ENCODE results near the gene REEP6. TPM values are rescaled to one million over a fixed set of nuclear protein-coding genes. Genes with fewer than 3 reads are reported as not detected.

Gene REEP6
- polyA plus RNA-seq, 4 donors, result 12.5 to 24.8 (median 18.2) TPM

GRCh38 chr19:1456121-1456900, 34.7 kb upstream of the REEP6 start:
- DNase-seq (ENCODE audit: low read depth in 4 of 4, low spot score in 2 of 4), result no peak

- DNase-seq (ENCODE audit: low read depth in 4 of 4, low spot score in 2 of 4), result no peak
Measured at GRCh38 chr19:1457031-1457739, 33.8 kb upstream of the REEP6 start.

GRCh38 chr19:1457892-1458291, 33.1 kb upstream of the REEP6 start:
- no peak for DNase-seq (ENCODE audit: low read depth in 4 of 4, low spot score in 2 of 4)

GRCh38 chr19:1459479-1459878, 31.5 kb upstream of the REEP6 start:
- DNase-seq (ENCODE audit: low read depth in 4 of 4, low spot score in 2 of 4), result no peak

- no peak for DNase-seq (ENCODE audit: low read depth in 4 of 4, low spot score in 2 of 4)
Measured at GRCh38 chr19:1460033-1460995, 30.7 kb upstream of the REEP6 start.

- no peak for DNase-seq (ENCODE audit: low read depth in 4 of 4, low spot score in 2 of 4)
Measured at GRCh38 chr19:1461862-1462261, 29.1 kb upstream of the REEP6 start.

- no peak for DNase-seq (ENCODE audit: low read depth in 4 of 4, low spot score in 2 of 4)
Measured at GRCh38 chr19:1465191-1466016, 25.6 kb upstream of the REEP6 start.

GRCh38 chr19:1466018-1466460, 24.9 kb upstream of the REEP6 start:
- no peak for DNase-seq (ENCODE audit: low read depth in 4 of 4, low spot score in 2 of 4)

- no peak for DNase-seq (ENCODE audit: low read depth in 4 of 4, low spot score in 2 of 4)
Measured at GRCh38 chr19:1466461-1467214, 24.3 kb upstream of the REEP6 start.

GRCh38 chr19:1467215-1467489, 23.8 kb upstream of the REEP6 start:
- DNase-seq (ENCODE audit: low read depth in 4 of 4, low spot score in 2 of 4), result no peak

- no peak for DNase-seq (ENCODE audit: low read depth in 4 of 4, low spot score in 2 of 4)
Measured at GRCh38 chr19:1467490-1468273, 23.3 kb upstream of the REEP6 start.

GRCh38 chr19:1468274-1468820, 22.6 kb upstream of the REEP6 start:
- DNase-seq (ENCODE audit: low read depth in 4 of 4, low spot score in 2 of 4), result no peak

- no peak for DNase-seq (ENCODE audit: low read depth in 4 of 4, low spot score in 2 of 4)
Measured at GRCh38 chr19:1468821-1469254, 22.1 kb upstream of the REEP6 start.

GRCh38 chr19:1469255-1470054, 21.5 kb upstream of the REEP6 start:
- no peak for DNase-seq (ENCODE audit: low read depth in 4 of 4, low spot score in 2 of 4)

GRCh38 chr19:1470055-1470304, 21.0 kb upstream of the REEP6 start:
- no peak for DNase-seq (ENCODE audit: low read depth in 4 of 4, low spot score in 2 of 4)

GRCh38 chr19:1470305-1471009, 20.5 kb upstream of the REEP6 start:
- DNase-seq (ENCODE audit: low read depth in 4 of 4, low spot score in 2 of 4), result no peak

GRCh38 chr19:1471010-1471514, 19.9 kb upstream of the REEP6 start:
- no peak for DNase-seq (ENCODE audit: low read depth in 4 of 4, low spot score in 2 of 4)
